B cell (primary cell): ENCODE results near the gene TEX19. TPM values are rescaled to one million over a fixed set of nuclear protein-coding genes. Genes with fewer than 3 reads are reported as not detected.

Experiments
- ATAC-seq: fragments of 200-7000 bp; cut with Tn5 transposase; one replicate; pipeline ENCODE4 v1.10.0; 2021; ENCODE audit warnings: low read depth, mild to moderate bottlenecking, moderate number of reproducible peaks, moderate library complexity
- CTCF ChIA-PET: fragments of 350-600 bp; sonication (Branson Sonifier 250); formaldehyde crosslinking; loops from one replicate; lab custom pipeline; 2021; ENCODE audit warnings: antibody characterized with exemption, inconsistent platforms; lab: Charles Lee
- POLR2A ChIA-PET: fragments of 350-600 bp; sonication (Branson Sonifier 250); formaldehyde crosslinking; loops from one replicate; lab custom pipeline; 2021; ENCODE audit warnings: antibody characterized with exemption; lab: Charles Lee
- DNase-seq: peaks from one replicate; pipeline ENCODE4 v3.0.0; 2013
- H2AFZ ChIP-seq: 2 replicates; pipeline ENCODE4 v1.6.1; 2012; ENCODE audit warnings: mild to moderate bottlenecking, low read depth, low read length; ENCODE audit not compliant: insufficient read depth, poor library complexity, severe bottlenecking
- H3K27ac ChIP-seq, 2 donors: 1 replicate in 1 of 2; 2 replicates in 1 of 2; pipeline ENCODE4 v1.5.1; 2012 to 2013; ENCODE audit warnings: low read length in 2 of 2, mild to moderate bottlenecking in 2 of 2, moderate library complexity in 1 of 2
- H3K27me3 ChIP-seq, 4 experiments: fragments of 200-600 bp in 1 of 4; sonication (generic) in 1 of 4; replicated peaks in 1 of 4; 1 replicate in 2 of 4; 2 replicates in 2 of 4; pipeline versions ENCODE4 v1.6.1 to v1.7.0; 2013 to 2016; ENCODE audit warnings: low read length in 3 of 4, mild to moderate bottlenecking in 2 of 4, mixed read lengths in 1 of 4, moderate library complexity in 1 of 4; ENCODE audit not compliant: insufficient read depth in 4 of 4, control insufficient read depth in 3 of 4; ENCODE audit errors: control extremely low read depth in 1 of 4
- H3K36me3 ChIP-seq, 2 experiments: replicated peaks in 1 of 2; 1 replicate in 1 of 2; 2 replicates in 1 of 2; pipeline versions ENCODE4 v1.6.1 to v1.7.1; 2013; ENCODE audit warnings: low read length in 1 of 2; ENCODE audit not compliant: insufficient read depth in 2 of 2, control insufficient read depth in 1 of 2; ENCODE audit errors: control extremely low read depth in 1 of 2, extremely low read depth in 1 of 2
- H3K4me1 ChIP-seq, 2 donors: fragments of 200-600 bp in 1 of 2; sonication (generic) in 1 of 2; 1 replicate in 1 of 2; 2 replicates in 1 of 2; pipeline versions ENCODE4 v1.5.1 to v1.6.1; 2013 to 2017; ENCODE audit warnings: low read length in 2 of 2; ENCODE audit not compliant: control insufficient read depth in 2 of 2, insufficient read depth in 2 of 2
- H3K4me2 ChIP-seq: replicated peaks from 2 replicates; pipeline ENCODE3; 2012; ENCODE audit warnings: mild to moderate bottlenecking, low read depth, low read length; ENCODE audit not compliant: poor library complexity, severe bottlenecking
- H3K4me3 ChIP-seq, 5 experiments: fragments of 200-600 bp in 1 of 5; sonication (generic) in 1 of 5; 1 replicate in 3 of 5; 2 replicates in 2 of 5; pipeline versions ENCODE4 v1.5.1 to v1.7.0; 2011 to 2016; ENCODE audit warnings: low read length in 4 of 5, mild to moderate bottlenecking in 4 of 5, low read depth in 2 of 5, control low read depth in 1 of 5, moderate library complexity in 1 of 5; ENCODE audit not compliant: insufficient read depth in 1 of 5; ENCODE audit errors: control extremely low read depth in 1 of 5, extremely low read depth in 1 of 5
- H3K79me2 ChIP-seq: fragments of 200-600 bp; sonication (generic); one replicate; pipeline ENCODE4 v1.6.0; 2016; ENCODE audit warnings: low read length; ENCODE audit not compliant: control insufficient read depth, insufficient read depth
- H3K9ac ChIP-seq: fragments of 200-600 bp; sonication (generic); 2 replicates; pipeline ENCODE4 v1.6.1; 2017; ENCODE audit warnings: mild to moderate bottlenecking, low read length, moderate library complexity
- H3K9me3 ChIP-seq, 3 donors: one replicate each; pipeline versions ENCODE4 v1.6.1 to v1.7.1; 2013; ENCODE audit warnings: low read length in 2 of 3; ENCODE audit not compliant: control insufficient read depth in 2 of 3, insufficient read depth in 1 of 3; ENCODE audit errors: control extremely low read depth in 1 of 3
- H4K20me1 ChIP-seq: 2 replicates; pipeline ENCODE4 v1.6.0; 2012; ENCODE audit warnings: mild to moderate bottlenecking, low read length; ENCODE audit not compliant: insufficient read depth, control insufficient read depth, poor library complexity, severe bottlenecking
- H3K27ac Mint-ChIP-seq: one replicate; pipeline ENCODE4 v1.8.0; 2021; ENCODE audit warnings: mixed read lengths
- H3K27me3 Mint-ChIP-seq: one replicate; pipeline ENCODE4 v1.8.0; 2021; ENCODE audit warnings: mixed read lengths
- H3K4me1 Mint-ChIP-seq: one replicate; pipeline ENCODE4 v1.8.0; 2021; ENCODE audit warnings: mixed read lengths
- H3K4me3 Mint-ChIP-seq: one replicate; pipeline ENCODE4 v1.8.0; 2021; ENCODE audit warnings: mixed read lengths
- H3K9me3 Mint-ChIP-seq: one replicate; pipeline ENCODE4 v1.8.0; 2022; ENCODE audit warnings: mixed read lengths; ENCODE audit not compliant: insufficient read depth
- CTCF ChIP-seq: fragments of 200-600 bp; IDR thresholded peaks from one replicate; pipeline ENCODE4 v1.8.0; 2022; ENCODE audit warnings: antibody characterized with exemption, mild to moderate bottlenecking
- EZH2 ChIP-seq: IDR thresholded peaks from 2 replicates; pipeline ENCODE4 v1.6.1; 2012; ENCODE audit warnings: borderline replicate concordance, low read depth, mild to moderate bottlenecking, moderate library complexity, low read length; ENCODE audit not compliant: insufficient read depth, poor library complexity, severe bottlenecking
- WGBS: methylation state at CpG from one replicate; pipeline ENCODE4 v1.1.5; 2013; ENCODE audit warnings: missing lambda C conversion rate; ENCODE audit not compliant: insufficient coverage; 5-methylcytosine and 5-hydroxymethylcytosine counted together
- intact Hi-C: fragments of 100-400 bp; cut with micrococcal nuclease; formaldehyde crosslinking; loops from one replicate; pipeline ENCODE4 v1.10.0; 2022
- polyA plus RNA-seq: library from polyadenylated mRNA; depleted of rRNA; stranded (reverse); fragments of >200 nt; gene quantifications from 2 replicates; pipeline ENCODE4 v1.2.3, GENCODE V29; 2012
- total RNA-seq, 2 donors: library from RNA; stranded (reverse); fragments of 120-200 nt in 1 of 2; gene quantifications; 1 replicate in 1 of 2; 2 replicates in 1 of 2; pipeline versions ENCODE4 v1.2.3 to v1.2.4, GENCODE V29; 2013 to 2022

The TEX19 gene
- total and polyA plus RNA-seq, 2 donors (not counting 1 experiment from before 2014, with no cell fraction given) = not detected

DNA sequence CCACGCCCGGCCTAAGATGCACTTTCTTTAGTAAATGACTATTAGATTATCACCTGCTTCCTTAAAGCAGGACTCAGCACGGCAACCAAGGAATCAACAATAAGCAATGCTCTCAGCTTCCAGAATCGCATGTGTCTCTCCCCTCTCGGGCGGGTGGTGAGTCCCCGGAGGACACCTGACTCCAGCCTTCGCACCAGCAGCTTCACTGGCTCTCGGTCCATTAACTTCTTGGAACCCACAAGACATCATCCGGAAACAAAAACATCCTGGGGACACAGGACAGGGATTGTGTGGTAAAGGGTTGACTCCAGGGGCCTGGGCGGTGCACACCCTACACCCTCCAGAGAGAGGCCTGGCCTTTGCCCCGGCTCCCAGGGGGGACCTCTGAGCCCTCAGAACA is 35.2 kb downstream of the TEX19 start:
- Mint-ChIP-seq H3K9me3 (no peaks in the 10 kb centered on the region), H3K27me3 (no peaks in the 10 kb centered on the region), H3K4me3 (no peak overlapping the region), H3K27ac (no peak overlapping the region), H3K4me1 (no peaks in the 10 kb centered on the region)
- H3K79me2 ChIP-seq = no peaks in the 10 kb centered on the region
- H3K36me3 ChIP-seq = peaks cover 3 to 17% of the 10 kb centered on the region in 2 experiments
- H3K9me3 ChIP-seq = no peaks in the 10 kb centered on the region
- CTCF ChIA-PET = no interaction called here
- ATAC-seq (no peak), DNase-seq (no peak)
- POLR2A ChIA-PET = no interaction called here
- H3K9ac ChIP-seq = no peak overlapping the region
- no peaks in the 10 kb centered on the region for H3K4me1 ChIP-seq
- H3K27ac ChIP-seq = no peak overlapping the region
- 98% methylated on average over 4 of the region's 12 CpGs for WGBS
- TF ChIP-seq EZH2 (no peak), CTCF (no peak)
- H4K20me1 ChIP-seq = no peaks in the 10 kb centered on the region
- no peak overlapping the region for H2AFZ ChIP-seq
- no peak overlapping the region for H3K4me2 ChIP-seq
- no peaks in the 10 kb centered on the region for H3K27me3 ChIP-seq
- H3K4me3 ChIP-seq = no peak overlapping the region
- intact Hi-C loops = no loop called here

- H3K4me3 ChIP-seq = no peak overlapping the region
- H3K4me2 ChIP-seq = no peak overlapping the region
- no peak overlapping the region for H2AFZ ChIP-seq
- intact Hi-C loops = no loop called here
- H3K27me3 ChIP-seq = no peaks in the 10 kb centered on the region
- no peak for TF ChIP-seq EZH2
- TF ChIP-seq CTCF = no peak
- Mint-ChIP-seq H3K27me3 (no peaks in the 10 kb centered on the region), H3K4me3 (no peak overlapping the region), H3K27ac (no peak overlapping the region), H3K9me3 (no peaks in the 10 kb centered on the region), H3K4me1 (peaks cover 10% of the 10 kb centered on the region)
- 88% methylated on average over 14 of the region's 19 CpGs for WGBS
- no peak overlapping the region for H3K9ac ChIP-seq
- H3K9me3 ChIP-seq = no peaks in the 10 kb centered on the region
- no peaks in the 10 kb centered on the region for H4K20me1 ChIP-seq
- no peak for DNase-seq
- peaks cover 3 to 21% of the 10 kb centered on the region in 2 experiments for H3K36me3 ChIP-seq
- no peak overlapping the region for H3K27ac ChIP-seq
- CTCF ChIA-PET = no interaction called here
- H3K79me2 ChIP-seq = no peaks in the 10 kb centered on the region
- peaks cover 8 to 14% of the 10 kb centered on the region in 2 donors for H3K4me1 ChIP-seq
- POLR2A ChIA-PET = no interaction called here
- no peak for ATAC-seq
Measured at GRCh38 chr17:82396601-82397435, 37.8 kb downstream of the TEX19 start.
